ENCODE results near the gene MRPL54. TPM values are rescaled to one million over a fixed set of nuclear protein-coding genes. Genes with fewer than 3 reads are reported as not detected.

The MRPL54 gene
- total RNA-seq, 1 experiment from 2014 or later, result 67.1 TPM

DNA sequence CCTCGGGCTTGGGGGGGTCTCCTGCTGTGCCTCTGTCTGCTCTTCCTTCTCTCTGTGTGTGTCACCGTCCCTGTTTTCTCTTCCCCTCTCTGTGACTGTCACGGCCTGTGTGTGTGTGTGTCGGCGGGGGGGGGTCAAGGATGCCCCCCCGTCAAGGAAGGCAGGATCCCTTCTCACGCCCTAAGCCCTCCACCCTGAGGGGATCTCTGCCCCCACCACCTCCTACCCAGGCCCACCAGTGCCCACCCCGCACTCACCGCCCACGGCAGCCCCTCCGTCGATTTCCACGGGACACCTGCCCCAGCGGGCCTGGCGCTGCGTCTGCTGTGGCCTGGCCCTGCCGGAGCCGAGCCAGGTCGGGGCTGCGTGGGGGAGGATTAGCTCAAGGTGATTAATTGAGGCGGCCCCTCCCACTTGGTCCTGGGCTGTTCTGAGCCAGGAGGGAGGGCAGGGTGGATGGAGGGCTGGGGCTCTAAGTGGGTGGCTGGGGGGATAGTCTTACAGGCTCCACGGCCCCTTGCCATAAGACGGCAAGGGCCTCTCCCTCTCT is 9.5 kb downstream of the MRPL54 start, which contains the start of gene RAX2:
TSS of gene RAX2 (minus strand) at position 323 of the 550 bp plus-strand sequence. CDS start 486 bp downstream, outside the sequence.
- DNase-seq (ENCODE audit: low read depth, low spot score) (no peak), ATAC-seq (no peak)
- no TSS peak for BruUV-seq (replicated peaks)
- H3K79me2 ChIP-seq (ENCODE audit: insufficient read depth, low read length), result no peaks in the 10 kb centered on the region
- CTCF ChIA-PET, result no interaction called here
- no peaks in the 10 kb centered on the region for H3K9me3 ChIP-seq (ENCODE audit: control insufficient read depth in 1 of 2, insufficient read depth in 1 of 2, low read depth in 1 of 2, low read length in 2 of 2)
- no peaks in the 10 kb centered on the region; a peak in 2 of 4 replicates for H3K36me3 ChIP-seq (ENCODE audit: control insufficient read depth in 1 of 2, insufficient read depth in 2 of 2, low read length in 2 of 2)
- H3K9ac ChIP-seq (ENCODE audit: low read length), result no peak within 1 kb of the TSS
- no peaks in the 10 kb centered on the region for H3K4me1 ChIP-seq (ENCODE audit: control insufficient read depth in 1 of 2, insufficient read depth in 2 of 2, low read length in 2 of 2)
- no peak within 1 kb of the TSS for H2AFZ ChIP-seq (ENCODE audit: low read depth, low read length, poor library complexity, severe bottlenecking)
- no peaks in the 10 kb centered on the region for H3K9me2 ChIP-seq (ENCODE audit: insufficient read depth)
- POLR2A ChIA-PET, result interaction anchor here (0.6 to 1.2 kb wide), 2 partner anchors 9 to 191 kb away, joined by 4 to 5 read pairs; partner anchors contain the start of gene MRPL54
- RAD21 ChIA-PET (ENCODE audit: low non-redundant PET in 1 of 2, low total read pairs in 2 of 2, uncharacterized antibody in 2 of 2, unreplicated experiment in 2 of 2), result no interaction called here
- TF ChIP-seq RAD21 (IDR thresholded peaks at IDR 0.05; ENCODE audit: low read depth) (no peak), EZH2 (IDR thresholded peaks at IDR 0.05) (no peak), POLR2AphosphoS5 (IDR thresholded peaks at IDR 0.05; ENCODE audit: low read depth, low read length) (no peak), FOSL1 (IDR thresholded peaks at IDR 0.05; ENCODE audit: low read depth) (no peak), JUND (IDR thresholded peaks at IDR 0.05) (no peak), EZH2phosphoT487 (IDR thresholded peaks at IDR 0.05; ENCODE audit: borderline replicate concordance) (no peak), TCF7L2 (IDR thresholded peaks at IDR 0.05; ENCODE audit: borderline replicate concordance, extremely low read depth, insufficient read depth, insufficient read length) (no peak), SIN3A (IDR thresholded peaks at IDR 0.05; ENCODE audit: low read depth) (no peak), CBX3 (IDR thresholded peaks at IDR 0.05; ENCODE audit: low read depth) (no peak), YY1 (IDR thresholded peaks at IDR 0.05; ENCODE audit: extremely low read depth, insufficient replicate concordance, low read depth, low read length) (no peak), SP1 (IDR thresholded peaks at IDR 0.05; ENCODE audit: low read depth) (no peak), SRF (IDR thresholded peaks at IDR 0.05; ENCODE audit: low read depth) (no peak)
- TF ChIP-seq, protein P1, sequence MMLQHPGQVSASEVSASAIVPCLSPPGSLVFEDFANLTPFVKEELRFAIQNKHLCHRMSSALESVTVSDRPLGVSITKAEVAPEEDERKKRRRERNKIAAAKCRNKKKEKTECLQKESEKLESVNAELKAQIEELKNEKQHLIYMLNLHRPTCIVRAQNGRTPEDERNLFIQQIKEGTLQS (IDR thresholded peaks at IDR 0.05), result no peak
- TF ChIP-seq, protein P2, sequence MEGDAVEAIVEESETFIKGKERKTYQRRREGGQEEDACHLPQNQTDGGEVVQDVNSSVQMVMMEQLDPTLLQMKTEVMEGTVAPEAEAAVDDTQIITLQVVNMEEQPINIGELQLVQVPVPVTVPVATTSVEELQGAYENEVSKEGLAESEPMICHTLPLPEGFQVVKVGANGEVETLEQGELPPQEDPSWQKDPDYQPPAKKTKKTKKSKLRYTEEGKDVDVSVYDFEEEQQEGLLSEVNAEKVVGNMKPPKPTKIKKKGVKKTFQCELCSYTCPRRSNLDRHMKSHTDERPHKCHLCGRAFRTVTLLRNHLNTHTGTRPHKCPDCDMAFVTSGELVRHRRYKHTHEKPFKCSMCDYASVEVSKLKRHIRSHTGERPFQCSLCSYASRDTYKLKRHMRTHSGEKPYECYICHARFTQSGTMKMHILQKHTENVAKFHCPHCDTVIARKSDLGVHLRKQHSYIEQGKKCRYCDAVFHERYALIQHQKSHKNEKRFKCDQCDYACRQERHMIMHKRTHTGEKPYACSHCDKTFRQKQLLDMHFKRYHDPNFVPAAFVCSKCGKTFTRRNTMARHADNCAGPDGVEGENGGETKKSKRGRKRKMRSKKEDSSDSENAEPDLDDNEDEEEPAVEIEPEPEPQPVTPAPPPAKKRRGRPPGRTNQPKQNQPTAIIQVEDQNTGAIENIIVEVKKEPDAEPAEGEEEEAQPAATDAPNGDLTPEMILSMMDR (IDR thresholded peaks at IDR 0.05 in 2 of 3, conservative IDR thresholded peaks at IDR 0.05 in 1 of 3; ENCODE audit: borderline replicate concordance in 1 of 3, insufficient read depth in 1 of 3, low read depth in 2 of 3, low read length in 2 of 3), result no peak
- TF ChIP-seq, protein P3, sequence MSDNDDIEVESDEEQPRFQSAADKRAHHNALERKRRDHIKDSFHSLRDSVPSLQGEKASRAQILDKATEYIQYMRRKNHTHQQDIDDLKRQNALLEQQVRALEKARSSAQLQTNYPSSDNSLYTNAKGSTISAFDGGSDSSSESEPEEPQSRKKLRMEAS (IDR thresholded peaks at IDR 0.05), result no peak
- TF ChIP-seq, protein P4, sequence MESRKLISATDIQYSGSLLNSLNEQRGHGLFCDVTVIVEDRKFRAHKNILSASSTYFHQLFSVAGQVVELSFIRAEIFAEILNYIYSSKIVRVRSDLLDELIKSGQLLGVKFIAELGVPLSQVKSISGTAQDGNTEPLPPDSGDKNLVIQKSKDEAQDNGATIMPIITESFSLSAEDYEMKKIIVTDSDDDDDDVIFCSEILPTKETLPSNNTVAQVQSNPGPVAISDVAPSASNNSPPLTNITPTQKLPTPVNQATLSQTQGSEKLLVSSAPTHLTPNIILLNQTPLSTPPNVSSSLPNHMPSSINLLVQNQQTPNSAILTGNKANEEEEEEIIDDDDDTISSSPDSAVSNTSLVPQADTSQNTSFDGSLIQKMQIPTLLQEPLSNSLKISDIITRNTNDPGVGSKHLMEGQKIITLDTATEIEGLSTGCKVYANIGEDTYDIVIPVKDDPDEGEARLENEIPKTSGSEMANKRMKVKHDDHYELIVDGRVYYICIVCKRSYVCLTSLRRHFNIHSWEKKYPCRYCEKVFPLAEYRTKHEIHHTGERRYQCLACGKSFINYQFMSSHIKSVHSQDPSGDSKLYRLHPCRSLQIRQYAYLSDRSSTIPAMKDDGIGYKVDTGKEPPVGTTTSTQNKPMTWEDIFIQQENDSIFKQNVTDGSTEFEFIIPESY (IDR thresholded peaks at IDR 0.05; ENCODE audit: extremely low read depth, insufficient replicate concordance, low read length), result no peak
- TF ChIP-seq, protein P5, sequence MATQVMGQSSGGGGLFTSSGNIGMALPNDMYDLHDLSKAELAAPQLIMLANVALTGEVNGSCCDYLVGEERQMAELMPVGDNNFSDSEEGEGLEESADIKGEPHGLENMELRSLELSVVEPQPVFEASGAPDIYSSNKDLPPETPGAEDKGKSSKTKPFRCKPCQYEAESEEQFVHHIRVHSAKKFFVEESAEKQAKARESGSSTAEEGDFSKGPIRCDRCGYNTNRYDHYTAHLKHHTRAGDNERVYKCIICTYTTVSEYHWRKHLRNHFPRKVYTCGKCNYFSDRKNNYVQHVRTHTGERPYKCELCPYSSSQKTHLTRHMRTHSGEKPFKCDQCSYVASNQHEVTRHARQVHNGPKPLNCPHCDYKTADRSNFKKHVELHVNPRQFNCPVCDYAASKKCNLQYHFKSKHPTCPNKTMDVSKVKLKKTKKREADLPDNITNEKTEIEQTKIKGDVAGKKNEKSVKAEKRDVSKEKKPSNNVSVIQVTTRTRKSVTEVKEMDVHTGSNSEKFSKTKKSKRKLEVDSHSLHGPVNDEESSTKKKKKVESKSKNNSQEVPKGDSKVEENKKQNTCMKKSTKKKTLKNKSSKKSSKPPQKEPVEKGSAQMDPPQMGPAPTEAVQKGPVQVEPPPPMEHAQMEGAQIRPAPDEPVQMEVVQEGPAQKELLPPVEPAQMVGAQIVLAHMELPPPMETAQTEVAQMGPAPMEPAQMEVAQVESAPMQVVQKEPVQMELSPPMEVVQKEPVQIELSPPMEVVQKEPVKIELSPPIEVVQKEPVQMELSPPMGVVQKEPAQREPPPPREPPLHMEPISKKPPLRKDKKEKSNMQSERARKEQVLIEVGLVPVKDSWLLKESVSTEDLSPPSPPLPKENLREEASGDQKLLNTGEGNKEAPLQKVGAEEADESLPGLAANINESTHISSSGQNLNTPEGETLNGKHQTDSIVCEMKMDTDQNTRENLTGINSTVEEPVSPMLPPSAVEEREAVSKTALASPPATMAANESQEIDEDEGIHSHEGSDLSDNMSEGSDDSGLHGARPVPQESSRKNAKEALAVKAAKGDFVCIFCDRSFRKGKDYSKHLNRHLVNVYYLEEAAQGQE (IDR thresholded peaks at IDR 0.05; ENCODE audit: low read depth), result no peak
- H3K27ac ChIP-seq (ENCODE audit: low read depth, low read length), result no peak within 1 kb of the TSS
- H3K27me3 ChIP-seq (ENCODE audit: insufficient read depth, low read length), result no peaks in the 10 kb centered on the region
- H4K20me1 ChIP-seq (ENCODE audit: insufficient read depth), result no peaks in the 10 kb centered on the region
- intact Hi-C loops (cut with micrococcal nuclease), result no loop called here
- H3K4me3 ChIP-seq (replicated peaks in 1 of 2; ENCODE audit: low read depth in 1 of 2, low read length in 2 of 2), result no peak within 1 kb of the TSS
- H3K4me2 ChIP-seq (ENCODE audit: low read length), result no peak within 1 kb of the TSS

All from HCT116 (cell line).